ENCODE results near the gene C6orf132. TPM values are rescaled to one million over a fixed set of nuclear protein-coding genes. Genes with fewer than 3 reads are reported as not detected.

The C6orf132 gene
- total RNA-seq, 1 experiment from 2014 or later: 48.4 TPM

- DNase-seq: no peak
- Histone ChIP-seq H2BK15ac (ENCODE audit: low read depth, low read length) (no peak overlapping the region), H3K18ac (ENCODE audit: insufficient read length, low read depth, low read length) (no peak overlapping the region), H3K9ac (ENCODE audit: extremely low read depth, insufficient read length, low read length) (no peak overlapping the region), H3K9me3 (ENCODE audit: control insufficient read depth, low read depth, low read length) (no peaks in the 10 kb centered on the region), H4K20me1 (ENCODE audit: control insufficient read depth, insufficient read depth, insufficient read length) (no peaks in the 10 kb centered on the region), H3K79me1 (ENCODE audit: insufficient read depth, low read depth, low read length, poor library complexity, severe bottlenecking) (no peaks in the 10 kb centered on the region), H3K79me2 (ENCODE audit: insufficient read depth, low read length) (0 out of 2 replicates have a peak, but pooled peaks cover 3% of the 10 kb centered on the region), H2BK12ac (ENCODE audit: insufficient read length, low read depth, low read length) (no peak overlapping the region), H4K5ac (ENCODE audit: insufficient read length, low read depth, low read length) (no peak overlapping the region), H4K91ac (ENCODE audit: insufficient read length, low read depth, low read length) (no peak overlapping the region), H3K56ac (ENCODE audit: insufficient read length, low read depth, low read length) (no peak overlapping the region), H3K4me2 (ENCODE audit: insufficient read depth, insufficient read length, low read length) (no peak overlapping the region), H2BK20ac (ENCODE audit: low read depth, low read length, poor library complexity, severe bottlenecking) (no peak overlapping the region), H2BK120ac (ENCODE audit: low read depth, low read length, poor library complexity, severe bottlenecking) (no peak overlapping the region), H3K27me3 (ENCODE audit: insufficient read depth, low read length) (no peaks in the 10 kb centered on the region), H3K23ac (ENCODE audit: insufficient read length, low read depth, low read length) (no peak overlapping the region), H2AK5ac (ENCODE audit: insufficient read length, low read length) (no peak overlapping the region), H4K8ac (replicated peaks; ENCODE audit: insufficient read length, low read depth, low read length) (no peak overlapping the region), H3T11ph (ENCODE audit: low read length) (no peak overlapping the region), H3K27ac (ENCODE audit: insufficient read length, low read depth, low read length) (no peak overlapping the region), H3K14ac (ENCODE audit: insufficient read depth, low read length) (no peak overlapping the region), H3K4me1 (ENCODE audit: insufficient read depth, low read length) (no peaks in the 10 kb centered on the region), H2BK5ac (ENCODE audit: insufficient read length, low read length) (no peak overlapping the region), H2AFZ (ENCODE audit: low read length) (no peak overlapping the region), H3K4ac (ENCODE audit: low read depth, low read length) (no peak overlapping the region), H3K23me2 (ENCODE audit: insufficient read length, low read depth, low read length, poor library complexity, severe bottlenecking) (no peaks in the 10 kb centered on the region)
- WGBS (ENCODE audit: extremely low coverage, insufficient read length, low lambda C conversion rate): no CpG with 5 or more reads among the region's 14 CpGs
- H3K27me3 Mint-ChIP-seq (ENCODE audit: low read depth): no peaks in the 10 kb centered on the region
- no peak overlapping the region; a peak in 1 of 7 replicates for H3K27ac Mint-ChIP-seq
- no peak overlapping the region for H3K4me3 Mint-ChIP-seq
- TF ChIP-seq CTCF (conservative IDR thresholded peaks at IDR 0.05): no peak
- peaks cover 37 to 76% (median 66%) of the 10 kb centered on the region in 3 experiments for H3K36me3 Mint-ChIP-seq (ENCODE audit: insufficient read depth in 1 of 3, low read depth in 3 of 3)
- H3K9me3 Mint-ChIP-seq: no peaks in the 10 kb centered on the region
- 0 out of 4 replicates have a peak, but pooled peaks cover 0 to 3% of the 10 kb centered on the region in 2 experiments for H3K4me1 Mint-ChIP-seq
Measured at GRCh38 chr6:42125231-42125630, 17.2 kb downstream of the C6orf132 start.
